HG03342 (cell line): Measurements from ENCODE around the gene AP2A1.

Source experiments
- ATAC-seq: cut with Tn5 transposase; IDR thresholded peaks from one replicate; pipeline ENCODE4 v1.9.1; 2021; ENCODE audit warnings: mild to moderate bottlenecking, moderate library complexity; ENCODE audit not compliant: unreplicated experiment

The AP2A1 gene

GRCh38 chr19:49766007-49766929, 533 bp upstream of the AP2A1 start:
- ATAC-seq: peak; percentile 92

- no peak for ATAC-seq
Measured at GRCh38 chr19:49767381-49767780, 580 bp downstream of the AP2A1 start.

GRCh38 chr19:49767967-49768581, 1.3 kb downstream of the AP2A1 start:
- ATAC-seq: no peak

GRCh38 chr19:49770529-49770928, 3.7 kb downstream of the AP2A1 start:
- ATAC-seq: no peak

- ATAC-seq: no peak
Measured at GRCh38 chr19:49771674-49772139, 4.9 kb downstream of the AP2A1 start.

GRCh38 chr19:49772850-49773432, 6.1 kb downstream of the AP2A1 start:
- ATAC-seq: no peak

GRCh38 chr19:49773663-49774350, 7.0 kb downstream of the AP2A1 start:
- ATAC-seq: no peak

GRCh38 chr19:49774969-49775368, 8.2 kb downstream of the AP2A1 start:
- ATAC-seq: no peak

- ATAC-seq: no peak
Measured at GRCh38 chr19:49775742-49776370, 9.1 kb downstream of the AP2A1 start.

GRCh38 chr19:49776371-49776764, 9.6 kb downstream of the AP2A1 start:
- ATAC-seq: no peak

GRCh38 chr19:49779731-49780555, 13.1 kb downstream of the AP2A1 start:
- no peak for ATAC-seq

GRCh38 chr19:49780861-49781260, 14.1 kb downstream of the AP2A1 start:
- no peak for ATAC-seq

- no peak for ATAC-seq
Measured at GRCh38 chr19:49781394-49781793, 14.6 kb downstream of the AP2A1 start.

- ATAC-seq: no peak
Measured at GRCh38 chr19:49782515-49782914, 15.7 kb downstream of the AP2A1 start.

GRCh38 chr19:49786376-49786820, 19.6 kb downstream of the AP2A1 start:
- no peak for ATAC-seq

- ATAC-seq: no peak
Measured at GRCh38 chr19:49787746-49788145, 20.9 kb downstream of the AP2A1 start.

- ATAC-seq: no peak
Measured at GRCh38 chr19:49788857-49789256, 22.1 kb downstream of the AP2A1 start.

GRCh38 chr19:49790866-49791265, 24.1 kb downstream of the AP2A1 start:
- ATAC-seq: no peak

- no peak for ATAC-seq
Measured at GRCh38 chr19:49791776-49792445, 25.1 kb downstream of the AP2A1 start.
